DOHH2 (cell line): ENCODE measurements around the gene CIAO3.
"Not testable (repeated sequence)": the region's sequence is repeated elsewhere in the genome, so short reads cannot be mapped to it uniquely, and the experiment has no call there.

Experiments
- H3F3A ChIP-seq: fragments of 200-600 bp; sonication (generic), shearing (Covaris generic); 2 replicates; pipeline ENCODE4 v1.6.0; 2016; ENCODE audit warnings: antibody characterized with exemption, mild to moderate bottlenecking; ENCODE audit not compliant: control insufficient read depth, insufficient read depth
- H3K27ac ChIP-seq: fragments of 200-600 bp; sonication (generic); 2 replicates; pipeline ENCODE4 v1.5.1; 2014; ENCODE audit warnings: low read depth, mild to moderate bottlenecking, low read length, moderate library complexity
- H3K27me3 ChIP-seq: fragments of 200-600 bp; sonication (generic); 2 replicates; pipeline ENCODE4 v1.6.1; 2014; ENCODE audit warnings: mild to moderate bottlenecking, low read length, mixed read lengths; ENCODE audit not compliant: control insufficient read depth
- H3K36me3 ChIP-seq: fragments of 200-600 bp; sonication (generic); 2 replicates; pipeline ENCODE4 v1.6.1; 2014; ENCODE audit warnings: mild to moderate bottlenecking, low read length, moderate library complexity, mixed read lengths; ENCODE audit not compliant: control insufficient read depth
- H3K4me1 ChIP-seq: fragments of 200-600 bp; sonication (generic); 2 replicates; pipeline ENCODE4 v1.6.1; 2014; ENCODE audit warnings: mild to moderate bottlenecking, low read length, mixed read lengths; ENCODE audit not compliant: control insufficient read depth
- H3K4me2 ChIP-seq: fragments of 200-600 bp; sonication (generic); 2 replicates; pipeline ENCODE4 v1.6.0; 2014; ENCODE audit warnings: mild to moderate bottlenecking, low read length, moderate library complexity
- H3K4me3 ChIP-seq: fragments of 200-600 bp; sonication (generic); 2 replicates; pipeline ENCODE4 v1.5.1; 2014; ENCODE audit warnings: mild to moderate bottlenecking, low read length, mixed read lengths
- H3K79me2 ChIP-seq: fragments of 200-600 bp; sonication (generic); 2 replicates; pipeline ENCODE4 v1.6.1; 2014; ENCODE audit warnings: mild to moderate bottlenecking, low read length, mixed read lengths; ENCODE audit not compliant: control insufficient read depth
- H3K9me2 ChIP-seq: fragments of 200-600 bp; sonication (generic); replicated peaks from 2 replicates; pipeline ENCODE4 v1.6.1; 2014; ENCODE audit warnings: mild to moderate bottlenecking, low read length, mixed read lengths; ENCODE audit not compliant: control insufficient read depth
- H3K9me3 ChIP-seq: fragments of 200-600 bp; sonication (generic); 2 replicates; pipeline ENCODE4 v1.6.1; 2014; ENCODE audit warnings: antibody characterized with exemption, low read length, mixed read lengths; ENCODE audit not compliant: control insufficient read depth, insufficient read depth
- H4K20me1 ChIP-seq: fragments of 200-600 bp; sonication (generic); 2 replicates; pipeline ENCODE4 v1.6.0; 2014; ENCODE audit warnings: low read depth, mild to moderate bottlenecking, antibody characterized with exemption, low read length, moderate library complexity; ENCODE audit not compliant: control insufficient read depth, insufficient read depth
- EZH2phosphoT487 ChIP-seq: fragments of 200-600 bp; sonication (generic); IDR thresholded peaks from 2 replicates; pipeline ENCODE4 v1.6.1; 2017; ENCODE audit warnings: borderline replicate concordance, mild to moderate bottlenecking, antibody characterized with exemption, low read length, moderate library complexity, mixed read lengths
- TF ChIP-seq, protein P1 (sequence below): fragments of 200-600 bp; sonication (generic); IDR thresholded peaks from one replicate; pipeline ENCODE4 v1.5.1; 2014; ENCODE audit warnings: antibody characterized with exemption, mild to moderate bottlenecking, low read depth, low read length; ENCODE audit not compliant: poor library complexity, severe bottlenecking

CIAO3 gene

DNA sequence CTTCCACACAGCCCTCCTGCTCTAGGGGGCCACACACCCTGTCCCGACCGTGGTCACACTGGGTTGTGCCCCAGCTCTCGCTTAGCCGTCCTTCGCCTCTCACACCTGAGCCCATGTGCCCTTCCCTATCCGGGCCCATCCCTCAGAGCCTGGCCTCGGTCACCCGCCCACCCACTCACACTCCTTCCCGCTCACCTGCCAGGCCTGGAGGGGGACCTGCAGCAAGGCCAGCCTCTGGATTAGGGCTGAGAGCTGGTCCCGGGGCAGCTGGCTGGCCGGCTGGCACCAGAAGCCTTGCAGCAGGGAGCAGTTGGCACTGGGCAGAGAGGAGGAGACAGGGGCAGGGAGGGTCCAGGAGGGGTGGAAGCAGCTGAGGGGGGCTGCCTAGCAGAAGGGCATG, 37.6 kb upstream of the CIAO3 start:
- Histone ChIP-seq H3F3A (no peaks in the 10 kb centered on the region), H3K36me3 (no peaks in the 10 kb centered on the region), H3K4me3 (no peak overlapping the region), H3K27me3 (peaks cover 13% of the 10 kb centered on the region), H3K79me2 (no peaks in the 10 kb centered on the region), H3K4me1 (no peaks in the 10 kb centered on the region), H4K20me1 (0 out of 2 replicates have a peak, but pooled peaks cover 3% of the 10 kb centered on the region), H3K4me2 (no peak overlapping the region), H3K9me2 (no peaks in the 10 kb centered on the region), H3K9me3 (no peaks in the 10 kb centered on the region), H3K27ac (no peak overlapping the region)
- TF ChIP-seq EZH2phosphoT487 = no peak
- TF ChIP-seq, protein P1, sequence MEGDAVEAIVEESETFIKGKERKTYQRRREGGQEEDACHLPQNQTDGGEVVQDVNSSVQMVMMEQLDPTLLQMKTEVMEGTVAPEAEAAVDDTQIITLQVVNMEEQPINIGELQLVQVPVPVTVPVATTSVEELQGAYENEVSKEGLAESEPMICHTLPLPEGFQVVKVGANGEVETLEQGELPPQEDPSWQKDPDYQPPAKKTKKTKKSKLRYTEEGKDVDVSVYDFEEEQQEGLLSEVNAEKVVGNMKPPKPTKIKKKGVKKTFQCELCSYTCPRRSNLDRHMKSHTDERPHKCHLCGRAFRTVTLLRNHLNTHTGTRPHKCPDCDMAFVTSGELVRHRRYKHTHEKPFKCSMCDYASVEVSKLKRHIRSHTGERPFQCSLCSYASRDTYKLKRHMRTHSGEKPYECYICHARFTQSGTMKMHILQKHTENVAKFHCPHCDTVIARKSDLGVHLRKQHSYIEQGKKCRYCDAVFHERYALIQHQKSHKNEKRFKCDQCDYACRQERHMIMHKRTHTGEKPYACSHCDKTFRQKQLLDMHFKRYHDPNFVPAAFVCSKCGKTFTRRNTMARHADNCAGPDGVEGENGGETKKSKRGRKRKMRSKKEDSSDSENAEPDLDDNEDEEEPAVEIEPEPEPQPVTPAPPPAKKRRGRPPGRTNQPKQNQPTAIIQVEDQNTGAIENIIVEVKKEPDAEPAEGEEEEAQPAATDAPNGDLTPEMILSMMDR = no peak

DNA sequence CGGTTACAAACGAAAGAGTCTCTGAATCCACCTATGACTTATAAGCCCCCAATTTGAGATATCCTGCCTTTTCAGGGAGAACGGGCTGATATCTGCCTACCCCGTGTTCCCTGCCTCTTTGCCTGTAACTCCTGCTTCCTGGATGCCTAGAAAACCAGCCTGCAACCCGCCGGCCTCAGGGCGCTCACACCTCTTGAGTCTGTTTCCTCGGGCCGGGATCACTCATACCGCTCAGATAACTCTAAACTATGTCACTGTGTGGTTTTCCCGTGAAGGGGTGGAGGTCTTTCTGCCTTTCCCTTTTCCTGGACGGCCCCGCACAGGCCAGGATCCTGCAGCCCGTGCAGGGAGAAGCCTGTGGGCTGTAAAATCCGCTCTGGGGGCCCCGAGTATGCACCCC, 37.0 kb upstream of the CIAO3 start:
- Histone ChIP-seq H3K9me3 (no peaks in the 10 kb centered on the region), H3K4me3 (no peak overlapping the region), H4K20me1 (0 out of 2 replicates have a peak, but pooled peaks cover 3% of the 10 kb centered on the region), H3K4me1 (no peaks in the 10 kb centered on the region), H3K27me3 (peaks cover 11% of the 10 kb centered on the region), H3K27ac (no peak overlapping the region), H3K4me2 (no peak overlapping the region), H3F3A (no peaks in the 10 kb centered on the region), H3K79me2 (no peaks in the 10 kb centered on the region), H3K9me2 (no peaks in the 10 kb centered on the region), H3K36me3 (no peaks in the 10 kb centered on the region)
- TF ChIP-seq, protein P1 = no peak
- TF ChIP-seq EZH2phosphoT487 = no peak

DNA sequence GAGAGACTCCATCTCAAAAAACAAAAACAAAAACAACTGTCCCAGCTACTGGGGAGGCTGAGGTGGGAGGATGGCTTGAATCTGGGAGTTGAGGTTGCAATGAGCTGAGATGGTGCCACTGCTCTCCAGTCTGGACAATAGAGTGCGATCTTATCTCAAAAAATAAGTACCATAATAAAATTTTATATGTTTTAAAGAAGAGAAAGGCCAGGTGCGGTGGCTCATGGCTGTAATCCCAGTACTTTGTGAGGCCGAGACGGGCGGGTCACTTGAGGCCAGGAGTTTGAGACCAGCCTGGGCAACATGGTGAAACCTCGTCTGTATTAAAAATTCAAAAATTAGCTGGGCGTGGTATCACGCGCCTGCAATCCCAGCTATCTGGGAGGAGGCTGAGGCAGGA, 36.0 kb upstream of the CIAO3 start:
- no peaks in the 10 kb centered on the region for H3K9me2 ChIP-seq
- no peaks in the 10 kb centered on the region for H3K4me1 ChIP-seq
- H4K20me1 ChIP-seq = 0 out of 2 replicates have a peak, but pooled peaks cover 3% of the 10 kb centered on the region
- no peak overlapping the region for H3K4me2 ChIP-seq
- peaks cover 11% of the 10 kb centered on the region for H3K27me3 ChIP-seq
- H3K4me3 ChIP-seq = no peak overlapping the region
- no peaks in the 10 kb centered on the region for H3K79me2 ChIP-seq
- H3K9me3 ChIP-seq = no peaks in the 10 kb centered on the region
- no peak overlapping the region for H3K27ac ChIP-seq
- no peaks in the 10 kb centered on the region for H3F3A ChIP-seq
- no peaks in the 10 kb centered on the region for H3K36me3 ChIP-seq
- no peak for TF ChIP-seq EZH2phosphoT487
- TF ChIP-seq, protein P1 = no peak

DNA sequence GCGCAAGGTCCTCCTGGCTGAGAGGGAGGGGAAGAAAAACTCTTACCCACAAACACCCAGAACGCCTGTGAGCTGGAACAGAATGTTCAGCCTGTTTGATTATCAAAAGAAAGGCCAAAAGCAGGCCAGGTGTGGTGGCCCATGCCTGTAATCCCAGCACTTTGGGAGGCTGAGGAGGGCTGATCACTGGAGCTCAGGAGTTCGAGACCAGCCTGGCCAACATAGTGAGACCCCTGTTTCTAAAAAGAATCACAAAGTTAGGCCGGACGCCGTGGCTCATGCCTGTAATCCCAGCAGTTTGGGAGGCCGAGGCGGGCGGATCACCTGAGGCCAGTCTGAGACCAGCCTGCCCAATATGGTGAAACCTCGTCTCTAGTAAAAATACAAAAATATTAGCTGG, 35.5 kb upstream of the CIAO3 start:
- not testable (repeated sequence) for H4K20me1 ChIP-seq, H3K27ac ChIP-seq
- peaks cover 11% of the 10 kb centered on the region for H3K27me3 ChIP-seq

More for the DNA sequence above, 35.5 kb upstream of the CIAO3 start:
- H3K4me1 ChIP-seq, H3K36me3 ChIP-seq, H3K9me3 ChIP-seq, H3K79me2 ChIP-seq, H3K4me2 ChIP-seq, H3K9me2 ChIP-seq, H3F3A ChIP-seq, H3K4me3 ChIP-seq: not testable (repeated sequence)
